Activated T-cell treated with anti-CD3 and anti-CD28 coated beads, Interleukin-2, amount 50 U/mL, for 4 hours (primary cell): ENCODE measurements around the gene MBLAC1. TPM values are rescaled to one million over a fixed set of nuclear protein-coding genes. Genes with fewer than 3 reads are reported as not detected.

Experiments
- ATAC-seq, 2 donors: fragments of 200-7000 bp; cut with Tn5 transposase; one replicate each; pipeline ENCODE4 v1.10.0; 2021
- DNase-seq: peaks from one replicate; pipeline ENCODE4 v3.0.0-alpha.2; 2020
- H3K27me3 Mint-ChIP-seq: one replicate; pipeline ENCODE4 v1.8.0; 2021; ENCODE audit warnings: low read depth, mixed read lengths
- H3K36me3 Mint-ChIP-seq: one replicate; pipeline ENCODE4 v1.8.0; 2022; ENCODE audit warnings: mixed read lengths; ENCODE audit not compliant: insufficient read depth
- H3K4me1 Mint-ChIP-seq: one replicate; pipeline ENCODE4 v1.8.0; 2021; ENCODE audit warnings: low read depth, mixed read lengths
- H3K4me3 Mint-ChIP-seq: one replicate; pipeline ENCODE4 v1.8.0; 2021; ENCODE audit warnings: mild to moderate bottlenecking, moderate library complexity, mixed read lengths
- H3K9me3 Mint-ChIP-seq: one replicate; pipeline ENCODE4 v1.8.0; 2021; ENCODE audit warnings: mixed read lengths
- total RNA-seq, 3 donors: library from RNA; stranded (reverse); gene quantifications; one replicate each; pipeline ENCODE4 v1.2.1, GENCODE V29; 2021

Gene MBLAC1
- total RNA-seq, 3 donors from 2014 or later, result 3.0 to 4.8 (median 3.2) TPM

DNA sequence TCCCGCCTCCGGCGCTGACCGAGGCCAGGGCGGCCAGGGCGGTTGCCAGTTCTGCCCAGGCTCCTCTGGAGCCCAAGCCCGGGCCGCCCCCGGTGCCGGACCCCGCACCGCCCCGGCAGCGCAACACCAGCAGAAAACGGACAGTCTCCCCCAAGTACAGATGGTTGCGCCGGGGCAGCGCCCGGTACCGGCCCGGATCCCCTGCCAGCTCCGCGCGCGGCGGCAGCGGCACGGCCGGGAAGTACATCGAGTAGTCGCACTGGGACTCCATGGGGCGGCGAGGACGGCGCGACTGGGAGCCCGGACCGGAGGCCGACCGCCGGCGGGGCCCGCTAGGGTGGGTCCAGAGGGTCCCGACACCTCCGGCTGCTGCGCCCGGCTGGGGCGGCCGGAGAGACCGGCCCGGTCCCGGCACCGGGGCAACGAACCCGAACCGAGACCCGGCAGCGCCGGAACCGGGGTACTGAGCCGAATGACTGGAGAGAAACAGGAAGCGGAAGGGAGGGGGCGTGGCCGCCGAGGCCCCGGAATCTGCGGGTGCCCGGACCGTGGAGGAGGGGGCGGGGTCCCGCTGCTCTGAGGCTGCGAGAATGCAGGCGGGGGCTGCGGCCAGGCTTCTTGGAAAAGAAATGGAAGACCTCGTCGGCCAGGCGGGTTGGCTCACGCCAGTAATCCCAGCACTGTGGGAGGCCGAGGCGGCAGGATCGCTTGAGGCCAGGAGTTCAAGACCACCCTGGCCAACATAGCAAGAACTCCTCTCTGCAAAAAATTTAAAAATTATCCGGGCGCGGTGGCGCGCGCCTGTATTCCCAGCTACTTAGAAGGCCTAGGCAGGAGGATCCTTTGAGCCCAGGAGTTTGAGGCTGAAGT is 31.7 kb downstream of the MBLAC1 start, which contains the start of gene TRAPPC14:
Gene TRAPPC14, minus strand, starts transcription at position 495 of the 870 bp plus-strand sequence. Its CDS starts 224 bp downstream, at position 271.
- Mint-ChIP-seq H3K9me3 (no peaks in the 10 kb centered on the region), H3K36me3 (peaks cover 14% of the 10 kb centered on the region), H3K4me1 (peaks cover 52% of the 10 kb centered on the region), H3K4me3 (peak within 1 kb of the TSS; percentile 84), H3K27me3 (no peaks in the 10 kb centered on the region)
- ATAC-seq, result peak; percentile 91 to 92
- DNase-seq, result peak; percentile 89

DNA sequence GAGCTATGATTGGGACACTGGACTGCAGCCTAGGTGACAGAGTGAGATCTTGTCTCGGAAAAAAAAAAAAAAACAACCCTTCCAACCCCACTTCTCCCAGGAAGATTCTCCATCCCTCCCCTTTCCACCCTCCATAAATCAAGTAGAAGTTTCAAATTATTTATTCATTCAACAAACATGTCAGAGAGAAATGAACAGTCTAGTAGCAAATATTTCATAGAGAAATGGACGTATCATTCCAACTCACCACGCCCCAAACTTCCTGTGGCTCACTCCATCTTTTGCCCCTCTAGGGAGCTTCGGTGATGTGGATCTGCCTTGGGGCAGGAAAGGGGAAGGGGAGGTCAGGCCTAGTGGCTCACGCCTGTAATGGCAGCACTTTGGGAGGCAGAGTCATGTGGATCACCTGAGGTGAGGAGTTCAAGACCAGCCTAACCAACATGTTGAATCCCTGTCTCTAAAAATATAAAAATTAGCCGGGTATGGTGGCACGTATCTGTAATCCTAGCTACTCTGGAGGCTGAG is 32.4 kb downstream of the MBLAC1 start:
- DNase-seq (no peak), ATAC-seq (no peak)
- peaks cover 11% of the 10 kb centered on the region for H3K36me3 Mint-ChIP-seq
- peak overlapping the region; percentile 81 for H3K4me3 Mint-ChIP-seq
- peaks cover 59% of the 10 kb centered on the region for H3K4me1 Mint-ChIP-seq
- H3K9me3 Mint-ChIP-seq, result no peaks in the 10 kb centered on the region
- no peaks in the 10 kb centered on the region for H3K27me3 Mint-ChIP-seq

DNA sequence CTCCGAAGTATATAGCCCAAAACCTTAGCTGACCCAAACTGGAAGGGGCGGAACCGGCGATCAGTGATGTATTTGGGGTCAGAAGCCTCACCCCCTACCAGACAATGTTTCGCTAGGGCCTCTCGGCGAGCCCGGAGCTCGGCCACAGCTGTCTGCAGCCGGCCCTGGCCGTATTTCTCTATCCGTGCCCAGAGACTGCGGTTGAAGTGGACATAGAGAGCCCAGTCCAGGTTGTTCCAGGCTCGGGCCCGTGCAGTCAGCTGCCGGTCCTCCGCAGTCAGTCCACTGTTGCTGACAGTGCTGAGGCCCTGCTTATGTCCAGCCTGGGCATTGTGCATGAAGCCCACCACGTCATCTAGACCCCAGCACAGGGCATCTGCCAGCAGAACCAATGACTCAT is 33.3 kb downstream of the MBLAC1 start:
- no peak for ATAC-seq
- H3K4me3 Mint-ChIP-seq, result no peak overlapping the region
- no peak for DNase-seq
- no peaks in the 10 kb centered on the region for H3K27me3 Mint-ChIP-seq
- H3K36me3 Mint-ChIP-seq, result peaks cover 9% of the 10 kb centered on the region
- H3K4me1 Mint-ChIP-seq, result peaks cover 60% of the 10 kb centered on the region
- H3K9me3 Mint-ChIP-seq, result no peaks in the 10 kb centered on the region

DNA sequence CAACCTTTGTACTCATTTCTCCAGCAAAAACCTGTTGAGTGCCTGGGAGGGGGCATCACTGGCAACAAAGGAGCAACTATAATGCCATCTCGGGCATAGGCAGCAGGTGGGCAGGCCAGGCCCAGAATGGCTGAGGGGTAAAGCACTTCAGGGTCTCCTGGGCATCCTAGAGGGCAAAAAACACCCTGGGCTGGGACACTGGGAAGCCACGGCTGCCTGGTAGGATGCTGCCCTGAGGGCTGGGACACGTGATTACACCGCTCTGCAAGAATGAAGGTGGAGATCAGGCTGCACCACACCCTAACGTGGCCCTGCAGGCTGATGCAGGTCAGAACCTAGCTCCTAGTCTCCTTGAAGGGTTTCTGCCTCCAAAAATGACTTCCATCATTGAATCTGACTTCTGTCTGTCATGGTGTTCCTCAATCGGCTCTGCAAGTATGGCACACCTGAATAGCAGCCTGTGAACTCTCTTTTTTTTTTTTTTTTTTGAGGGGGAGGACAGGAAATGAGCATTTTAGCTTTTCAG is 36.3 kb downstream of the MBLAC1 start:
- ATAC-seq (no peak), DNase-seq (no peak)
- Mint-ChIP-seq H3K27me3 (peaks cover 7% of the 10 kb centered on the region), H3K4me3 (peak overlapping the region; percentile 42), H3K4me1 (peaks cover 61% of the 10 kb centered on the region), H3K36me3 (no peaks in the 10 kb centered on the region), H3K9me3 (no peaks in the 10 kb centered on the region)

DNA sequence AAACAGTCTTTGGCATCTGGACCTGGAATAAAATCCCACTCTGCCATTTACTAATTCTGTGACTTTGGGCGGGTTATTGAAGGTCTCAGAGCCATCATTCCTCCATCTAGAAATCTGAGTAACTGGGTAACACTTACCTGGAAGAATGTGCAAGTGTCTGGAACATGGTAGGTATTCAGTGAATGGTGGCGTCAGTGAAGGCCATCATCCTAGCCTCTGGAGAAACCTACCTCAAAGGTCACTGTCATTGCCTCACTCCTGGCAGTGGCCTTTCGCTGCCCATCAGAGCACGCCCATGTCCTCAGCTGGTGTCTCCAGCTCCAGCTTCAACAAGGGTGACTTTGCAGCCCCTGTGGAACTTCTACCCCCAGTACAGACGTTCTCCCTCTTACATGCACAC is 37.1 kb downstream of the MBLAC1 start:
- DNase-seq, result no peak
- no peak for ATAC-seq
- no peaks in the 10 kb centered on the region for H3K9me3 Mint-ChIP-seq
- H3K4me3 Mint-ChIP-seq, result no peak overlapping the region
- peaks cover 13% of the 10 kb centered on the region for H3K27me3 Mint-ChIP-seq
- no peaks in the 10 kb centered on the region for H3K36me3 Mint-ChIP-seq
- peaks cover 67% of the 10 kb centered on the region for H3K4me1 Mint-ChIP-seq

DNA sequence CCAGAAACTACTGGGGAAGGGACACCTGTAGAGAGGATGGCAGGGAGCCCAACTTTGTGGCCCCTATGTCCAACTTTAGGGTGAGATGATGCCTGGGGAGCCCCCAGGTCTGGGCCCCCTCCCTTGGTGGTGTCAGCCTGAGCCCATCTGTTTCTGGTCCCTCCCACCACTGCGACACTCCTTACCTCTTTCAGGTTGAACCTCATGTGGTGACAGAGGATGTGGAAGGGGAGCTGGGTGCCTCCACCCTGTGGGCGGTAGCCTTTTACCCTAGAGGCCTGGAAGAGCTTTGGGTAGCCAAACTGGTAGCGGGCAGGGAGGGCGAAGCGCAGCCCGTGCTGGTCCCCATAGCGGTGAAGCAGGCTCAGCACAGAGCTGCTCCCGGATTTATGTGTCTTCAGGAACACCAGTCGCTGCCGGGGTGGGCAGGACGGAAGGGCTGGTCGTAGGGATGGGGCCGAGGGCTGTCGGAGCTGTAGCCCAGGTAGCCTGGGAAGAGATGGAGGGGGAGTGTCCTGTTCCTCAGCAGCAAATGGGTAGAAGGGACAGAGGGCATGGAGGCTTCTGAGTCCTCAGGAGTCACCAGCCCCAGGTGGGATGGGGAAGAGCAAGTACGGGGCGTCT is 39.7 kb downstream of the MBLAC1 start:
- H3K27me3 Mint-ChIP-seq, result peaks cover 17% of the 10 kb centered on the region
- DNase-seq (no peak), ATAC-seq (peak; percentile 22 to 36)
- H3K4me3 Mint-ChIP-seq, result peak overlapping the region; percentile 53
- peaks cover 77% of the 10 kb centered on the region for H3K4me1 Mint-ChIP-seq
- no peaks in the 10 kb centered on the region for H3K36me3 Mint-ChIP-seq
- no peaks in the 10 kb centered on the region for H3K9me3 Mint-ChIP-seq

DNA sequence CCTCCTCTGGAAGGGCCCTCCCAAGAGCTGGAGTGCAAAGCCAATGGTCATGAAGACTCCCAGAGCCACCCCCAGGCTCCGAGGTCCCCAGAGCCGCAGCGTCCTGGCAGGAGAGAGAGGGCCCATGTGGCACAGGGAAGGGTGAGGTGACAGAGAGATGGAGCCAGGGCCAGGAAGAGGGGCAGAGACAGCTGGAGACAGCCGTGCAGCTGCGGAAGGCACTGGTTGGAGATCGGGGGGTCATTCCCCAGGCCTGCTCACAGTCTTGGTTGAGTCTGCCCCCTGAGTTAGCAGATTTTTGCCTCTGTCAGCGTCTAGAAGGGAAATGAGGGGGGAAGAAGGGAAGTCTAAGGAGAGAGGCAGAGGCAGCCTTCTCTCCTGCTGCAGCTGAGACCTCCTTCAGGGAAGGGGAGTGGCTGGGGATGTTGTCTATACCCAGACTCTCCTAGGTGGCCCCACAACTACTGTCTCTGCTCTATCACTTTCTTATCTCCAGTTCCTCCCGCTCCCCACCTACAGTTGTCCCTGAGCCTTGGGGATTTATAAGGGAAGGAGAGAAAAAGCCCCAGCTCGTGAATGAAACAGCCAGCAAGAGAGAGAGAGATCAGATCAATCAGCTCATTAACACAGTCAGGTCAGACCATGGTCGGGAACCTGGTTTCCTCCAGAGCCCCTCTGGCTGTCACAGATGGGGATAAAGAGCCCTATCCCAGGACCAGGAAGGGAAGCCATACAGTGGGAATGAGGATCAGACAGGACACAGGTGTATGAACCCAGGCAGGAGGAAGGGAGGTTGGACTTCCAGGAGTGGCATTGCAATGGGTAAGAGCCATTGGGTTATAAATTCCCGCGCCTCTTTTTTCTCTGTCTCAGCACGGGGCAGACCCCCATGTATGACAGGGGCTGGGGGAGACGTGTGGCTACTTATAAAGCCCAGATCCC is 40.5 kb downstream of the MBLAC1 start:
- peak in 1 of 2 donors; percentile 19 for ATAC-seq
- Mint-ChIP-seq H3K4me1 (peaks cover 77% of the 10 kb centered on the region), H3K27me3 (peaks cover 17% of the 10 kb centered on the region), H3K9me3 (no peaks in the 10 kb centered on the region), H3K36me3 (no peaks in the 10 kb centered on the region), H3K4me3 (peak overlapping the region; percentile 81)
- DNase-seq, result no peak

DNA sequence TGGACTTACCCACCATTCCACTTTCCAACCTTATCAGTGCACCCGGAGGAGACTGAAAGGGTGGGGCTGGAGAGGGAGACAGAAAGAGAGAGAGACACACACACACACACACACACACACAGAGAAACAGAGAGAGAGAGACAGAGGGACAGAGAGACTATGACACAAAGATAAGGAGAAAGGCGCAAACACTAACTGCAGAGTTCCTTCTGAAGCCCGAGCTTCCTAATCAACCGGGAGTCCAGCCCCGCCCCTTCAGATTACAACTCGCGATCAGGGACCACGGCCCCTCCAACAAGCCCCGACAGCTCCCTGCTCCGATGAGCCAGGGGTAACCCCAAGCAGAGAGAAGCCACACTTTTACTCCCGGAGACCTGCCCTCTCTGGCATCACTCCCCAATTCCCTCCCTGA is 41.2 kb downstream of the MBLAC1 start:
- Mint-ChIP-seq H3K4me3 (peak overlapping the region; percentile 81), H3K36me3 (no peaks in the 10 kb centered on the region), H3K9me3 (no peaks in the 10 kb centered on the region), H3K4me1 (peaks cover 73% of the 10 kb centered on the region), H3K27me3 (peaks cover 17% of the 10 kb centered on the region)
- ATAC-seq (peak in 1 of 2 donors; percentile 9), DNase-seq (no peak)

DNA sequence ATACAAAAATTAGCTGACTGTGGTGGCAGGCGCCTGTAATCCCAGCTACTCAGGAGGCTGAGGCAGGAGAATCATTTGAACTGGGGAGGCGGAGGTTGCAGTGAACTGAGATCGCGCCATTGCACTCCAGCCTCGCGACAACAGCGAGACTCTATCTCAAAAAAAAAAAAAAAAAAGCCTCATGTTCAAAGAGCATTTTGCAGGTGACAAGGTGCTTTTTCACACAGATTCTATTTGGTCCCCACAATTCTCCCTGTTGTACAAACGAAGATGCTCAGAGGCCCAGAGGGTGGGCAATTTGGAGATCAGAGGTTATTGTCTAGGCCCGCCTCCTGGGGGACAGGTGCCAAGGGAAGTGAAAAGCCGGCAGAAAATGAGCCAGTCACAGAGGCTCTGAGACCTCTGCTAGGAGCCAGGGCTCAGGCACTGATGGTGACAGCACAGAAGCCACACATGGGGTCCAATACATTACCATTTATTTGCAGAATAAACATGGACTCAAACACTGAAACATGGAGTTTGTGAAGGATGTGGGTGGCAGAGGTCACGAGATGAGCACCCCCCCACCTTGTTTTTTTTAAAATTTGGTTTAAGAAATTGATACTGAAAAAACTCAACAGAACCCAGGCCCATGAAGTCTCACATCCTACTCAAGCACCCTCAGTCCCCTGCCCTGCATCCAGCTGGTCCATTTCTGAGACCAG is 42.5 kb downstream of the MBLAC1 start:
- Mint-ChIP-seq H3K4me3 (peak overlapping the region; percentile 81), H3K36me3 (no peaks in the 10 kb centered on the region), H3K9me3 (no peaks in the 10 kb centered on the region), H3K27me3 (peaks cover 17% of the 10 kb centered on the region), H3K4me1 (peaks cover 59% of the 10 kb centered on the region)
- ATAC-seq, result no peak
- DNase-seq, result no peak

DNA sequence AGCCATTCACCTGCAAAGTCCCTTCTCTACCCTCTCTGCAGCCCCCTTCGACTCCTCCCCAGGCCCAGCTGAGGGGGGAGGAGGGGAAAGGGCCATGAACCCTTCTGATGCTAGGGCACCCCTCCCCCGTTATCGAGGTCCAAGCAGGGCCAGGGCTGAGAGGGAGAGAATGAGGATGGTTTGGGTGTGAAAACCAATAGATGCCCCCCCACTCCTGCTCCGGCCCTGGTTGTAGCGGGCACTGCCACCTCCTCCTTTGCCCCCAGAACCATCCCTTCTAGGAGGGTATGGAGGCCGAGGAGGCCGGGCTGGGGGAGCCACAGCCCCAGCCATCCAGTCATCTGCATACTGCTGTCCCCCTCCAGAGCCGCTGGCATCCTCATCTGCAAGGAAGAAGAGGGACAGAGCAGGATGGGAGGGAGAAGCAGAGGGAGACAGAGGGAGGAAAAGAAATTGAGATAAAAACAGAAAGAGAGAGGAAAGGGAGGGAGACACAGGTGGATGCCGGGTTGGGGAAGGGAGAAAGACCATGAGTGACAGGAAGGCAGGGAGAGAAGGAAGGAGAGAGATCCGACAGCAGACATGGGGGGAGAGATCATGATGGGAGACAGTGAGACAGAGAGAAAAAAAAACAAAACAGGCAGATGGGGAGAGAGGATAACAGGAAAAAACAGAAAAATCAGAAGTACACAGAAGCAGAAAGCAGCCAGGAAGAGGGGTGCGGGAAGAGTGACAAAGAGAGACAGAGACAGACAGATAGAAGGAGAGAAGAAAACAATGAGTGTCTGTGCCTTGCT is 43.5 kb downstream of the MBLAC1 start:
- Mint-ChIP-seq H3K36me3 (no peaks in the 10 kb centered on the region), H3K27me3 (peaks cover 17% of the 10 kb centered on the region), H3K4me1 (peaks cover 61% of the 10 kb centered on the region), H3K9me3 (no peaks in the 10 kb centered on the region), H3K4me3 (peak overlapping the region; percentile 75)
- no peak for DNase-seq
- ATAC-seq, result no peak

DNA sequence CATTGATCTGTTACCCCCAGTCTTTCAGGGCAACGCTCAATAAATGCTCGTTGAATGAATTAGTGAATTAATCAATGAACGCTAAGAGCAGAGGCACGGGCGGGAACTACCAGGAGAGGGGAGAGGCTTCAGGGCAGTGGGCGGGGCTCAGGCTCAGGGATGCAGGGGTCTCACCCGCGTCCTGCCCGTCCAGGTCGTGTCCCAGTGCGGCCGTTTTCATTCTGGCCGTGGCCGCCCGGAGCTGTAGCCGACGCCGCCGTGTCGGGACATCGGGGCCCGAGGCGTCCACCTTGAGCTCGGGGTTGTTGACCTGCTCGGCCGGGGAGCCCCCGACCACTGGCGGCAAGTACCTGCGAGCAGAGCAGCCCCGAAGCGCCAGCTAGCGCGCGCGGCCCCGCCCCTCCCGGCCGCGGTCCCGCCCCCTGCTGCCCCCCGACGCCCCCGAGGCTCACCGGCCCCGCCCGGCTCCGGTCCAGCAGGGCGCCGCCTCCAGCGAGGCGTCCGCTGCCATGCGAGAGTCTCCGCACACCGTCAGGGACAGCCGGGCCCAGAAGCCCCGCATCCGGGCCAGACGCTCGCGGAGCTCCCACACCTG is 44.4 kb downstream of the MBLAC1 start:
- ATAC-seq (peak; percentile 38 to 39), DNase-seq (no peak)
- H3K36me3 Mint-ChIP-seq, result no peaks in the 10 kb centered on the region
- H3K27me3 Mint-ChIP-seq, result peaks cover 17% of the 10 kb centered on the region
- no peaks in the 10 kb centered on the region for H3K9me3 Mint-ChIP-seq
- peaks cover 59% of the 10 kb centered on the region for H3K4me1 Mint-ChIP-seq
- peak overlapping the region; percentile 75 for H3K4me3 Mint-ChIP-seq

DNA sequence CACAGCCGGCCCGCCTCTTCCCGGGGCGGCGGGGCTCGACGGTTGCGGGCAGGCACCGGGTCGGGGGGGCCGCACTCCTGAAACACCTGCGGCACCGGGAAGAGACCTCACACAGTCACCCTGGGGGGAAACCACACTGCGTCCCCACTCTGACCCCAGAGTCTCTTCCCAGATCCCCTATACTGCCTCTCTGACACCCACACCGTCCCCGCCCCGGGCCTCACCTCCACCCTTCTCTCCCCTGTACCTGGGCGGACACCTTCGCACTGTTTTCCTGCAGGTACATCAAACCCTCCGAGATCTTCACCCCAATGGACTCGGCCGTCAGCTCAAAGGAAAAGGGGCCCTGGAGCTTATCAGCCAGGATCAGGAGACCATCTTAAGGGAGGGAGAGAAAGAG is 45.1 kb downstream of the MBLAC1 start:
- Mint-ChIP-seq H3K9me3 (no peaks in the 10 kb centered on the region), H3K4me1 (peaks cover 57% of the 10 kb centered on the region), H3K4me3 (peak overlapping the region; percentile 73), H3K36me3 (no peaks in the 10 kb centered on the region), H3K27me3 (peaks cover 17% of the 10 kb centered on the region)
- DNase-seq (no peak), ATAC-seq (peak in 1 of 2 donors; percentile 2)
